NCI-H2107 treated with DMSO at 0.1 percent for 48 hours (cell line): ENCODE measurements around the gene REV3L.

Experiments used
- DNase-seq: peaks from one replicate; lab custom pipeline; 2025; ENCODE audit not compliant: unreplicated experiment; lab: John Stamatoyannopoulos, UW

The REV3L gene

DNA sequence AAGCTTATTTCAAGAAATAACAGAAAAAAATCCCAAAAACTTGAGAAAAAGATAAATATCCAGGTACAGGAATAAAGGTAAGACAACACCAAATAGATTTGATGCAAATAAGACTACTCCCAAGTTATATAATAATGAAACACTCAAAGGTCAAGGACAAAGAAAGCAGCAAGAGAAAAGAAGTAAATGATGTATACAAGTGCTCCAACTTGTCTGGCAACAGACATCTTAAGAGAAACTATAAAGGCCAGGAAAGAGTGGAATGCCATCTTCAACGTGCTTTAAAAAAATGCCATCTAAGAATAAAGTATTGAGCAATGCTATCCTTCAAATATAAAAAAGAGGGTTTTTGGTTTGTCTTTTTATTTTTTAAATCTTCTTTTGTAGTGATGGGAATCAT, 54.2 kb downstream of the REV3L start:
- no peak for DNase-seq

DNA sequence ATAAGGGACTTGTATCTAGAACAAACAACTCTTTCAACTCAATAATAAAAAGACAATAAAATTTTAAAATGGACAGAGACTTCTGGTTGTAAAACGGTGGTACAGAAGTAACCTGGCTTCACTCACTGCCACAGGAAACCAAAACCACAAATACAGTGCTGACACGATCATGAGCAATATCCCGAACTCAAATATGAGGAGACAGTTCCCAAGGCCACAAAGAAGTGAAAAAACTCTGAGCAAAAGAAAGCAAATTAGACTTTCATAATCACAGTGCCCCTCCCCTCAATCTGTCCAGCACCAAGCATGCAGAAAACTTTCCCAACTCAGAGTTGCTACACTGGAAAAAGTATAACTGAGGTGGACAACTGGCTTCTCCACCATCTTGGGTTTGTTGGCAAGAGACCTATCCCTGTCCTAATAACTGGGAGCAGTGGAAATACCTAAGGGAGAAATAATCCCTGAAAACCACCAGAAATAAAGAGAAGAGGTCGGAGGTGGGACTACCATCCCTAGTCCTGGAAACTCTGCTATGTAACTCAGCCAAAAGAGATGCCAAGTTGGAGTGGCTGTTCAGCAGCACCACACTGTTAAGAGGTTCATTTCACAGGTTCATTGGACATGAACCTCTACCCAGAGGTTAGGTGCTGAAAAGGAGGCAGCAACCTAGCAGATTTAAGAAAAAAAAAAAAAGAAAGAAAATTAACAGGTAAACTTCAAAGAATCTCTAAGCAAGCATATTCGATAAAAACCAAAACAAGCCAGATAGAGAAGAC, 55.5 kb downstream of the REV3L start:
- no peak for DNase-seq

DNA sequence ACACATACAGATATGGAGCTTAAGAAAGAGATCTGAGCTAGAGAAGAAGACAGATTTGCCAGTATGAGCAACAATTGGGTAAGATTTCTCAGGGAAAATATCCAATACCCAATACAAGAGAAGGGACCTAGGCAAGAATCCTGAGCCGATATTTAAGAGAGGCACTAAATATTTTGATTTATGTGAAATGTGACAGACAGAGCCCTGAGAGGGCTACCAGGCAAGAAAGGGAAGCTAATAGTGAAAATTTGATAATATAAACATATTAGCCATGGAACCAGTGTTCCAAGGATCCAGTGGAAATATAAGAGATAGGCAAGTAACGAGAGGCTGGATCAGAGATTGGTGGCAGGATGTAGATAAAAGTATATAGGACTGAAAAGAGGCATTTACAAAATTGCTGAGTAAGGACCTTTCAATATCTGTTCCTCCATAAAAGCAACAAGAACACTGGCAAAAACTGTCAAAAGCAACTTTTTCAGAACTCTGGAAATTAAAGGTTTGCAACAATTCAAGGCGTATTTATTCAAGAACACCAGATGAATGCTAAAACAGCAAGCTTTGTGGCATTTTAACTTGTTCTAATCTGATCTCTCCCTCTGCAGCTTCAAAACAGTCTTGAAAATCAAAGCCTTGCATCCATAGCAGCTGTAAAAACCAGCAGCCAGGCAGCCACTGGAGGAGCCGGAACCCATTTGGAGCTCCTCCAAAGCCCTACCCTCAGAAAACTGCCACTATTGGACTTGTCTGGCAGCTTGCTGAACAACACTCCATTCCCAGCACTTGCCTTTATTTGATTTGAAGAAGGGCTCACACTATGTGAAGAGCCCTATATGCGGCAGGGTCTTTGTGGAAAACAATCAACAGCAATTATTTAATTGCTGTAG, 58.8 kb downstream of the REV3L start:
- DNase-seq = peak; percentile 25

DNA sequence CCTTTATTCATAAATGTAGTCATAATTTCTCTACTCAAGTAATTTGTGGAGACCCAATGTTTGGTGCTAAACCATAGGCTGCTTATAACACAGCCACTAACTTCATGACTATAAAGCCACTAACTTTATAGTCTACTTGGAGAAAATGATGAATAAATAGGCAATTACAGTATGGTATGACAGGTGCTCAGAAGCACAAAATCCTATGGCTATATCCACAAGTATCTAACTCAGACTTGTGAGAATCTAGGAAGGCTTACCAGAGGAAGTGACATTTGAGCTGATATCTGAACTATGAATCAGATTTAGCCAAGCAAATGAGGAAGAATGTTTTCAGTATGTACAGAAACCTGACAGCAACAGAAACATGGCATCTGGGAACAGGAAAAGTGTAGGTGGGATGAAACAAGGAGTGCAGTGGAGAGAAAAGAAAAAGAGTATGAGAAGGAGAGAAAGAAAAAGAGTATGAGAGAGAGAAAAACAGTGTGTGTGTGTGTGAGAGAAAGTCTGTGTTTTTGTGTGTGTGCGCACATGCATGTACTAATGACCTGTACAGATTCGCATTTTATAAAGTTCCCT, 59.9 kb downstream of the REV3L start:
- DNase-seq = no peak

DNA sequence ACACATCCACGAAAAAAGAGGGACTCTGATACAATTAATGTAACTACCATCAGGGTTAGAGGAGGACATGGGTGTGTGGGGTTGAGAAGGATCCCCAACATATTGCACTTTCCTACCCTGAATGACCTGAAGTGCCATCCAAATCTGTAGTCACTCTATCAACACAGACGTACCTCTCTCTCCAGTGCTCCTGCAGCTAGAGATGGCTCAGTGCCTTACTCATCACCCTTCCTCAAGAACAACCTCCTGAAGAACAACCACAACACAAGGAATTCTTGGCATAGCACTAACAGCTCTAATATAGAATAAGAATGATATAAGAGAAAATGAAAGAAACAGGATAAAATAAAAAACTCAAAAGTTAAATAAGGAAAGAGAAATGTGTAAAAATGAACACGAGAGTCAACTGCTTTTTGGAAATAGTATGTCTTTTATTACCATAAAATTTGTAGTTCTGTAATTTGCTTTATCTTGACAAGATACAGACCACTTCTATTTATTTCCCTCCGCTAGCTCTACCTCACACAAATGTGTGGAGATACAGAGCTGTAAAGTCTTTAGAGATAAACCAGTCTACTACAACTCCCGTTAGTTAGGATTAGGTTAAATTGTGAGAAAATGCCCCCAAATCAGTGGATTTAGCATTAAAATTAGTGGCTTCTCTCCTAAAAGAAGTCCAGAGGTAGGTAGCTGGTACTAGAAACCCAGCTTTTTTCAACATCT, 63.9 kb downstream of the REV3L start:
- DNase-seq = no peak

DNA sequence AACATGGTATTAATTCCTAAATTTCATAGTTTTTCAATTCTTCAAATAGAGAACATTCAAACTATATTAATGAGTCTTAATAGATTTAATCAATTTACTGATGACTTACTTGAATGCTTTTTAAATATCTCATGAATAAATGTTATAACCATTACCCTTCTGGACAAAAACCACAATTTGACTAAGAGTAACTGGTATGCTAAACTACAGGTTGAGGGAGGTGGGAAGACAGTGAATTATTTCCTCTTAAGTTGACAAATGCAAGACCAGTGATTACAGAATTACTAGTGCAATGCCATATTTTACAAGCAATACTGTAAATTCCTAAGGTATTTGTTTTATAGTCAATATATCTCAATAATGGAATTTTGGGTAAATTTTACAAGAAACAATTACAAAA, 65.1 kb downstream of the REV3L start:
- no peak for DNase-seq

DNA sequence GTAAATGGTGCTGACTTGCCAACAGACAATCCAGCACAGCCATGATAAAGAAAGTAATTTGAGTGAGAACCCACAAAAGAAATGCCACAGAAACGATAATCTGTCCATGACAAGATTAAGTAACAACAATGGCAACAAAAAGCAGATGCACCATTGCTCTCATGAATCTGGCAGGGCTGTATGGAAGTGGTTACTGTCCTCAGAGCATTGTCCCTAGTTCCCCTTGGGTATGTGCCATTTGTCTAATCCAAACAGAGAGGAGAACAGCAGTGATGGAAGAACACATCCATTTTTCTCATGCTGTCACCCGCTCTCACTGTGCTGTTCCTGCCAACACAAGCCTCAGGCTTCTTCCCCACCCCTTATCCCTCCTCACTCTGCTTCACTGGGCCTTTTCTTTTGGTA, 65.8 kb downstream of the REV3L start:
- DNase-seq = no peak

DNA sequence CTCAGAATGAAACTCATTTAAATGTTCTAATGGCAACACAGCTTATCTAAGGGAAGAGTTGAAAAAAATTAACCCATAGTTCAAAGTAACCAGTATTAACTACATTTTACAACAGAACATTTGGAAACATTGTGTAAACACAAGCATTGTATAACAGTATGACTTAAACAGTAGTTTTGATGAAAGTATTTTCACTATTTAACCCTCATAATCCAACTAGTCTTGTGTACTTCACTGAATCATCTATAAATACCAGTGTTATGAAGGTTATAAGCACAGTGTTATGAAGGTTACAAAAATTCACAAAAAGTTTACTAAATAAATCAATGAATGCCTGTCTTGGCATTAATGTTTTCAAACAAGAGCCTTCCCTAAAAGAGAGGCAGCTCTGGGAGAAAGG, 66.5 kb downstream of the REV3L start:
- DNase-seq = no peak

DNA sequence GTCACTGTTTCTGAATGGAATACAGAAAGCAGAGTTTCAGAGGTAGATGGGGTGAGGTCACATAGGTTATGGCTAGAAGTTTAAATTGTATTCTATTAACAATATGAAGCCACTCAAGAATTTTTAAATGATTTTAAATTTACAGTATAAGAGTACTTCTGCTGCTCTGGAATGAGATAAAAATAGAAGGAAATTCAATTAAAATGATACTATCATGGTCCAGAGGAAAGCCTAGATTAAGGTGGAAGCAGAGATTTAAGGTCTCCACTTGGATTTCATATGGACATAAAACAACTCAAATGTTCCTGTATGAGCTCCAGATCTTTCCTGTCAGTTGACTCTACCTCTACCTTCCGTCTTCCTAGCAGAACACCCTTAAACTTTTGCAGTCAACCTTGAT, 68.6 kb downstream of the REV3L start:
- no peak for DNase-seq

DNA sequence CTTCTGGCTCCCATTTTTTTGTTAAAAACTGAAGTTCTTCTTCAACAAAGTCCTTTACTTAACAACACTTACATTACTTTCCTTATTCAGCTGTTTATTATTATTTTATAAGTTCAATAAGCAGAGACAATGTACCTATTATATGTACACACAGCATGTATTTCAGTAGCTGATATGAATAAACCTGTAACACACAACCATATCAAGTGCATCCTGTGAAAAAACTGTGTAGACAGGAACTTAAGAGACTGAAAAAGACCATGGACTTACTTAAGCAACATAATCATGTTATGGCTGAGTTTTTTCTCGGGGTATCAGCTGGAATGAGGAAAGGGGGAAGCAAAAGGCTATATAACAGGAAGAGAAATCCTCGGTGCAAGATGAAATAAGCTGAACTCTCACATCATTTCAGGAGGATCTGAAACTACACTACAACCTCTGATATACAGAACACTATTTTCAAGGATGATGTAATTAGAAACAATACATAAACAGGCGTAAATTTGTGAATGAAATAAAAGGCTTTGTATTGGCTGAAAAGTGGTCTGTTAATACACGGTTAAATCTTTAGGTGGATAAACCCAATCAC, 70.9 kb downstream of the REV3L start:
- DNase-seq = no peak

DNA sequence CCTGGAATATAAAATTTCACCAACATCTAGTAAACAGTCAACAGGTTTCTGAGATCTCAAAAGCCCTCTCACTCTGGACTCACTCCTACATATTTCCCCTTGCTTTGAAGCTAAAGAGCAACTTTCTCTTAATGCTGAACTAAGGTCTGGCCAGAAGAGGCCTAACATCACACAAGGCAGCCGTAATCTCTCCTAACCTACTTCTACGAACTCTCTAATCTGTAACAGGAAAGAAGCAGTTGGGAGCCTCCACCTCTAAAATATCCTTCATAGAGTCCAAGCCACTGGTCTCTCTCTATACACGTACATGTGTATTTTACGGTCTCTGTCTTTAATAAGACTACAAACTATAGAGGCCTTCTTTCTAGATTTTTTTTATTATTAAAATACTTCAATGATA, 72.0 kb downstream of the REV3L start:
- no peak for DNase-seq

DNA sequence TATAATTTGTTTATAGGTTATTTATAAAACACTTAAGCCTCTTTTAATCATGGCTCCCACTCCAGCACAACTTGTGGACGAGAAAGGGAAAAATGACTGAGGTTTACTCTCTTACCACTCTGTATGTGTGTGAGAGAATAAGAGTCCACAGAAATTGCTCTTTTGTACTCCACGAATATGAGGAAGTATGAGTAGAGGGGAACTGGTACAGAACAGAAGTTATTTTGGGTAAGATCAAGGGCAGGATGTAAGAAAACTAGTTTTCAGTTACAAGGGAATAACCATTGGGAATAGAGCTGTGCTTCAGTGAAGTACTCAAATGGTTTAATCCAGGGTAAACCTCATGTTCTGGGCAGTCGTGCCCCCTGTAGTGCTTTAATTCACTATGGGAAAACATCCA, 72.6 kb downstream of the REV3L start:
- no peak for DNase-seq

DNA sequence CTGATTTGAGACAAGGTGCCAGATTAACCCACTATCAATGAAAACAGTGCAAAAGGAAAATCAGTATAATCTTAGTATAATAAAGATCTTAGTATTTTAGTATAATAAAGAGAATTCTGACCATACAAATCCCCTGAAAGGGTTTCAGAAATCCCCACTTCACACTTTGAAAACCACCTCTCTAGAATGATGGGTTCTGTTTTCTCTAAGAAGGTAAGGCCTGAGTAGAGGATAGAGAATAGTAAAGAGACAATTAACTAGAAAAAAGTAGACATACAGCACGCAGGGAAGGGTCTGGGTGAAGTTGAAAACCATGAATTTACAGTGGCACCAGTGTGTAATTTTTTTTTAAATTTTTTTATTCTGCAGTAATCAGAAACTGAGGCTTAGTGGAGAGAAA, 73.6 kb downstream of the REV3L start:
- no peak for DNase-seq

DNA sequence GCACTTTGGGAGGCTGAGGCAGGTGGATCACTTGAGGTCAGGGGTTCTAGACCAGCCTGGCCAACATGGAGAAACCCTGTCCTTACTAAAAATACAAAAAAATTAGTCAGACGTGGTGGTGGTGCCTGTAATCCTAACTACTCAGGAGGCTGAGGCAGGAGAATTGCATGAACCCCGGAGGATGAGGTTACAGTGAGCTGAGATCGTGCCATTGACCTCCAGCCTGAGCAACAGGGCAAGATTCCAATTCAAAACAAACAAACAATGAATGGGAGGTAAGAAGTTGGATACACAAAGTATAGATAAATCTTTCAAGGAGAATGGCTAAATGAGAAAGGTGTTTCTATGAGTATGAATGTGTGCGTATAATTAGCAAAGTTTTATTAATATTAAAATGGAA, 75.3 kb downstream of the REV3L start:
- no peak for DNase-seq

DNA sequence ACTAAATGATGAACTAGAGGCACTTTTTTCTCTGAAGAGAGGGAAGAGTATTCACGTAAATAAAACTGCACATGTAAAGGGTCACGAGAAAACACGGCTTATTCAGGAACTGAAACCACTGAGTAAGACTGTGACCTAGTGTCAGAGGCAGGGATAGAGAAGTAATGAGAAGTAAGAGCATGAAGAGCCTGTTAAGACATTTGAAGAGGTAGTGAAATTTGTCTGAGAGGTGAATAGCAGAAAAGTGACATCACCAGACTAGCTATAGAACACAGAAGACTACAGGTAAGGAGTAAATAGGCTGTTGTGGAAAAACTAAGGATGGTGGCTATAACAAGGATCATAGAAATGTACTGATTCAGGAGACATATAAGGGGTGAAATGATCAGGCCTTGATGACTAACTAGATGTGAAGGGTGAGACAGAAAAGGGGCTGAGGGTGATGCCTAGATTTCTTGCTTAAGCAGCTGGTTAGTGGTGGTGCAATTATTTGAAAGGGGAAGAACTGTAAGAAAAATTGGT, 76.8 kb downstream of the REV3L start:
- DNase-seq = no peak

DNA sequence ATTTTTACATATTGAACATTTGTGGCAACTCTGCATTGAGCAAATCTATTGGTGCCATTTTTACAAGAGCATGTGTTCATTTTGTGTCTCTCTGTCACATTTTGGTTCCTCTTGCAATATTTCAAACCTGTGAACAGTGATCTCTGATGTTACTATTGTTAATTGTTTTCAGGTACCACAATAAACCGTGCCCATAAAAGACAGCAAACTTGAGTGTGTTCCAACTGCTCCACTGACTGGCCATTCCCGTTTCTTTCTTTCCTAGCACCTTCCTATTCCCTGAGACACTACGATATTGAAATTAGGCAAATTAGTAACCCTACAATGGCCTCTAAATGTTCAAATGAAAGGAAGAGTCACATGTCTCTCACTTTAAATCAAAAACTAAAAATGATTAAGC, 79.6 kb downstream of the REV3L start:
- no peak for DNase-seq

DNA sequence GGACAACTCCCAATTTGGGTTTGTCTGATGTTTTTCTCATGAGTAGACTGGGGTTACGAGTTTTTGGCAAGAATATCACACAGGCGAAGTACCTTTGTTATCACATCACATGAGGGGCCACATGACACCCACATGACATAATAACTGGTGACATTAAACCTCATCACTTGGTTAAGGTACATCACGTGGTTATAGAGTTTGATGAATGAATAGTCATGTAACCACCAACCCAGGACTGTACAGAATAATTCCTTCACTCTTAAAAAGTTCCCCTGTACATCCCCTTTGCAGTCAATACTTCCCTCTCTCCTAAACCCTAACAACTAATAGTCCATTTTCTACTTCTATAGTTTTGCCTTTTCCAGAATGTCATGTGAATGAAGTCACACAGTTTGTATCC, 83.4 kb downstream of the REV3L start:
- DNase-seq = no peak

DNA sequence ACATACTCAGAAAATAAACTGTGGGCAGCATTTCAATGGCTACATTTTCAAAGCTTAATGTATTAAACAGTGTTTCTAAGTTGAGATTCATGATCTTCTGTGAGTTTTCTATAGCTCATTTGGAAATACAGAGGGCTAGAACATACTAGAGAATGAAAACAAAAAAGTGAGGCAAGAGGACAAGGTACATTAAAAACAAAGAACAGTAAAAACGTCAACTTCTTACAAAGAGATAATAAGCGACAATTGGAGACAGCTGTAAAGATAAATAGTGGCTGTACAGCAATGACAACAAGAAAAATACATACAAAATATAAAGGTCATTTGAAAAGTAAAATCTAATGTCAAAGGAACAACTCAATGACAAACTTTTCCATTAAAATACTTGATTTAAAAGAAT, 94.3 kb downstream of the REV3L start:
- DNase-seq = no peak

DNA sequence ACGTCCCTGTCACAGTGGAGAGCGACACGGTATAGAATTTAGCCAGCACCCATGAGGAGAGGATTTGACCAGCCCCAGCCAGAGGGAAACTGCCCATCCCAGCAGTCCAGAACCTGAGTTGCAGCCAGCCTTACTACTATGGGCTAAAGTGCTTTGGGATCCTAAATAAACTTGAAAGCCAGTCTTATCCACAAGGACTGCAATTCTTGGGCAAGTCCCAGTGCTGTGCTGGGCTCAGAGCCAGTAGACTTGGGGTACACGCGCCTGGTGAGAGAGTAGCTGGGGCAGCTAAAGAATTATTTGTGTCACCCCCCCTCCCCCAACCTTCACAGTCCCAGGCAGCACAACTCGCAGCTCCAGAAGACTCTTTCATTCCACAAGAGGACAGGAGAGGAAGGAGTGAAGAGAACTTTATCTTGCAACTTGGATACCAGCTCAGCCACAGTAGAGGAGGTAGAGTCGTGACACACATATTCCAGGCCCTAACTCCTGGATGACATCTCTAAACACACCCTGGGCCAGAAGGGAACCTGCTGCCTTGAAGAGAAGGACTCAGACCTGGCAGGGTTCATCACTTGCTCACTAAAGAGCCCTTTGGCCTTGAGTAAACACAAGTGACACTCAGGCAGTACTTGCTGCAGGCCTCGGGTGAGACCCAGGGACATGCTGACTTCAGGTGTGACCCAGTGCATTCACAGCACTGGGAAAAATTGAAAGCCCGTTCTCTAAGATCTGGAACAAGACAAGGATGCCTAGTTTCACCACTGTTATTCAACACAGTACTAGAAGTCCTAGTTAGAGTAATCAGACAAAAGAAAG, 100.3 kb downstream of the REV3L start:
- no peak for DNase-seq

DNA sequence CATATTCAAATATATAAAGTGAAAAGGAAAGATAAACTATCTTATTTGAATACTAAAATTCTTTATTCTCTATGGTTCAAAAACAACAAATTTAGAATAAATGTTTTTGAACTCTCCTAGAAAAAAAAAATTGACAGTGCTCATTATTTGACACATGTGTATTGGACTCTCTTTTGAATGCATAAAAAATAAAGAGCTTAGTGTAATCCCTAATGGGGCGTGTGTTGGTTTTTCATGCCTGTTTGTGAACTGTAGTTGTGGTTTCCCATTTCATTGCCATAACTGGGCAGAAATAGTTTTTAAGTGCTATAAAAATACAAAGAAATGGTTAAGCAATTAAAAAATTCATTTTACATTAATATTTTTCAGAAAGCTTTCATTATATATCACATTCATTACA, 101.3 kb downstream of the REV3L start:
- no peak for DNase-seq
